Neural cell (in vitro differentiated cells): ENCODE measurements around the gene OLFML2B.

Experiments
- CTCF ChIP-seq: fragments of 450-650 bp; IDR thresholded peaks from 2 replicates; pipeline ENCODE4 v1.5.1; 2014; ENCODE audit warnings: antibody characterized with exemption, mild to moderate bottlenecking, moderate library complexity; ENCODE audit not compliant: poor library complexity, severe bottlenecking
- EZH2 ChIP-seq: fragments of 200-600, 300-800 bp; shearing (Covaris generic), sonication (generic); IDR thresholded peaks from 2 replicates; pipeline ENCODE4 v1.6.1; 2014; ENCODE audit warnings: antibody characterized with exemption, low read length, borderline replicate concordance, mild to moderate bottlenecking; ENCODE audit not compliant: insufficient read depth, poor library complexity, severe bottlenecking
- MXI1 ChIP-seq: fragments of 450-650 bp; conservative IDR thresholded peaks from 2 replicates; pipeline ENCODE4 v1.6.1; 2014; ENCODE audit warnings: antibody characterized with exemption, mild to moderate bottlenecking; ENCODE audit not compliant: poor library complexity, severe bottlenecking

GRCh38 chr1:162009501-162010174, 14.0 kb downstream of the OLFML2B start:
- TF ChIP-seq CTCF (no peak), MXI1 (no peak), EZH2 (no peak)
